G401 (cell line): ENCODE measurements around the gene CMIP. TPM values are rescaled to one million over a fixed set of nuclear protein-coding genes. Genes with fewer than 3 reads are reported as not detected.
"Not testable (repeated sequence)": the region's sequence is repeated elsewhere in the genome, so short reads cannot be mapped to it uniquely, and the experiment has no call there.

Experiments used
- DNase-seq: peaks from one replicate; pipeline ENCODE4 v3.0.0-alpha.2; 2015; ENCODE audit warnings: low spot score
- in situ Hi-C: cut with HindIII; loops from 2 replicates; pipeline ENCODE4 v1.10.0; 2016; ENCODE audit warnings: low sequenced_read_pairs, mixed read lengths
- total RNA-seq: library from RNA; depleted of rRNA; stranded (reverse); fragments of >200 nt; shearing (Covaris generic); gene quantifications from 2 replicates; pipeline ENCODE4 v1.2.3, GENCODE V29; 2014; rRNA removed

The CMIP gene
- total RNA-seq, result 4.6 and 8.6 TPM in 2 replicates

DNA sequence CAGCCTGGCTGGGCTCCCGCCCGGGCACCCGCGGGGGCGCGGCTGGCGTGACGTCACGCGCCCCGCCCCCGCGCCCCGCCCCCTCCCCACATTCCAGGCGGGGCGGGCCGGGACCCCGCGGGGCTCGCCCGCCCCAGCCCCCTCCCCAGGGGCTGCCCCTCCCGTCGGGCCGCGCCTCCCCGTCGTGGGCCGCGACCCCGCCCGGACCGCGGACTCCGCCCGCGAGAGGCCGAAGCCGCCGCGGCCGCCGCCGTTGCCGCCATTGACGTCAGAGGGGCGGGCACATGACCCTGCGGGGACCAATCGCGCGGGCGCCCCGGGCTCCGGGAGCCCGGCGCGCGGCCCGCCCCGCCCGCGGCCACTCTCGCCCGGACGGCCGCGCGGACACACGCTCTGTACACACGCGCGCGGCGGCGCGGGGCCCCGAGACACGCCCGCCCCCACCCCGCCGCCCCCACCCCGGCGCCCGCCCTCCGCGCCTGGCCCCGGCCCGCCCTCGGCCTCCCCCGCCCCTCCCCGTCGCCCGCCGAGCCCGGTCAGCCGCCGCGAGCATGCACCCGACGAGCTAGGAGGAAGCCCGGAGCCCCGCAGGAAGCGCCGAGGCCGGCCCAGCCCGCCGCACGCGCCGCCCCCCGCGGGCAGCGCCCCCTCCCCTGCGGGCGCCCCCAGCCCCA, at the start of gene CMIP:
Gene CMIP, plus strand, starts transcription at position 361 of the 674 bp plus-strand sequence.
- DNase-seq, result peak; percentile 64
- in situ Hi-C loops, result no loop called here

DNA sequence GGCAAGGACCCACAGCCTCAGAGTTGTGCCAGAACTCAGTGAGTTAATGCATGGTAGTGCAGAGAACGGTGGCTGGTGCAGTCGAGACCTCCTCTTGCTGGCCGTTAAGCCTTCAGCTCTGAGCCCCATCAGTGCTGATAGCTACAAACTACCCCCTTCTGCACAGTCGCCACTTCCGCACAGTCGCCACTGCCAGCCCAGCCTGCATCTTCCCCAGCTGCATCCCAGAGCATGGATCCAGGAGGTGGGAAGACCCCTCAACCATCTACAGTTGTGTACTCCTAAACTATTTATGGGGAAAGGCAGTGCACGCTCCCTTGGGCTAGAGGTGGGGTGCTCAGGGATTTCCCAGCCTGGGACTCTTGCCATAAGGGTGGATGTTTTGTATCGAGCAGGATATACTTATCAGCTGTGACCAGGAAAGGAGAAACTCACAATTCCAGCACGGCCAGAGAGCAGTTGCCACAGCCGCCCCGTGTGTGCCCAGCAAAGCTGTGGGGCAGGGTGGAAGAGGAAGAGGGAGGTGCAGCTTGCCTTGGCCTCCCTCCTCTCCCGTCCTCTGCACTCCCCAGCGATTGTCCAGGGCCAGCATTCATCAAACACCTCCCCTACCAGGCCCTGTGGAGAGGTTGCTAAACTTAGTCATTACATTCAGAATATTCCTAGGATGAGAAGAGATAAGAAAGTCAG, 49.5 kb upstream of the CMIP start:
- in situ Hi-C loops, result loop anchor here (10.0 to 25.0 kb wide), 2 partner anchors 230 to 342 kb away; no protein-coding TSS in a partner anchor
- DNase-seq, result no peak

DNA sequence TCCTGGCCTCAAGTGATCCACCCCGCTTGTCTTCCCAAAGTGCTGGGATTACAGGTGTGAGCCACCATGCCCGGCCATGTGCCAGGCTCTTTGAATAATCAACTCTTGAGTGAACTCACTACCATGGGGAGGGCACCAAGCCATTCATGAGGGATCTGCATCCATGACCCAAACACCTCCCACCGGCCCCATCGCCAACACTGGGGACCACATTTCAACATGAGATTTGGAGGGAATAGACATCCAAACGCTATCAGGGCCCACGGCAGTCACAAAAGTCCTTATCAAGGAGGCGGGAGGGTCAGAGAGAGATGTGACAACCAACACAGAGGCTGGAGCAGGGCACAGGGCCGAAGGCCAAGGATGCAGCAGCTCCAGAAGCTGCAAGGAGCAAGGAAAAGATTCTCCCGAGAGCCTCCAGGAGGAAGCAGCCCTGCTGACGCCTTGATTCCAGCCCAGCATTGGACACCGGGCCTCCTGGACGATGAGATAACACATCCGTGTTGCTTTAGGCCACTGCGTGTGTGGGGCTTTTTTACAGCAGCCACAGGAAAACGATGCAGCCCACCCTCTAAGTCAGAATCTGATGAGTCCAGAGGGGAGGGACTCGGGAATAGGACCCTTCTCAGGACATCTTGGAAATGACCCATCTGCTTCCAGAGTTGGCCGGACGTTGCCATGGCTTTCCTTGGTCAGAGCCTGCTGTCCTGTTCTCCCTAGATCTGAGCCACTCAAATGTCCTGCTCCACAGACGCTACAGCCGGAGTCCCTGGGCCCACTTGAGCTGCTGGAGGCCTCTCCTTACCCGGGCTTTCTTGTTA, 47.3 kb upstream of the CMIP start:
- DNase-seq, result no peak
- in situ Hi-C loops, result loop anchor here (10.0 to 25.0 kb wide), 2 partner anchors 228 to 340 kb away; no protein-coding TSS in a partner anchor

DNA sequence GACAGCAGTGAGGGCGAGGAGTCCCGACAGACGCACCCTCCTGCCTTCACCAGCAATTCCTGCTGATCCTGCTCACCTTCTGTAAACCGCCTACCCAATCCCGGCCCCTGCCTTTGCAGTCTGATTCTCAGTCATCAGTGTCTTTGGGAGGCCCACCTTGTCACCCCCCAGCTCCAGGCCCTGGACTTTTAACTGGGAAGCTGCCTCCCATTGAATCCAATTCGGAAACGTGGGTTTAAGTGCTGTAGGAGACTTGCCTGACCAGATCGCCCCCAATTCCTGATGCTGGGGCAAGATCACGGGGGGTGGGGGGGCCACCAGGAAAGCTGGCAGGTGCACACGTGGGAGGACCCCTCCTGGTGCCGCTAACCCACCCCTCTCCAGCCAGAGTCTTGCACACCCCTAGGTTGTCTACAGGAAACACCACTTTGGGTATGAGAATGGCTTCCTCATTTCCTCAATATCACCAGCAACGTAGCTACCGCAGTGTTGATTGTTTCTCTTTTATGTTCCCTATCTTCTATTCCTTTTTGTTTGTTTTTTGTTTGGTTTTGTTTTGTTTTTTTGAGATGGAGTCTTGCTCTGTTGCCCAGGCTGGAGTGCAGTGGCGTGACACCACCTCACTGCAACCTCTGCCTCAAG, 46.6 kb upstream of the CMIP start:
- DNase-seq, result no peak
- in situ Hi-C loops, result loop anchor here (10.0 to 25.0 kb wide), 2 partner anchors 227 to 339 kb away; no protein-coding TSS in a partner anchor

DNA sequence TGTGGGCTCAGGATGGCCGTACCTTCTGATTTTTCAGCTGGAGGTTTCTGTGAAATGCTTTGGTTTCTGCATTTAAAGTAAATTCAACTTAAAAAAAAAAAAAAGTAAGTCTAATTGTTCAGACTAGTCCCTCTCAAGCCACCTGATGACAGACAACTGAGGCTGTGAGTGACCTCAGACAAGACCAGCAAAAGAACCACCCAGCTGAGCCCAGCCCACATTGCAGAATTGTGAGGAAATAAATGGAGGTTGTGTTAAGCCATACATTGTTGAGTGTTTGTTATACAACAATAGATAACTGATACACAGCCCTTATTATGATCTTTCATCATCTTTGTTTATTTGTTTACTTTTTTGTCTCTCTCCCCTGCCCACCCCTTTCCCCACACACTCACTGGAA, 44.7 kb upstream of the CMIP start:
- no peak for DNase-seq
- in situ Hi-C loops, result loop anchor here (10.0 to 25.0 kb wide), 2 partner anchors 225 to 337 kb away; no protein-coding TSS in a partner anchor

DNA sequence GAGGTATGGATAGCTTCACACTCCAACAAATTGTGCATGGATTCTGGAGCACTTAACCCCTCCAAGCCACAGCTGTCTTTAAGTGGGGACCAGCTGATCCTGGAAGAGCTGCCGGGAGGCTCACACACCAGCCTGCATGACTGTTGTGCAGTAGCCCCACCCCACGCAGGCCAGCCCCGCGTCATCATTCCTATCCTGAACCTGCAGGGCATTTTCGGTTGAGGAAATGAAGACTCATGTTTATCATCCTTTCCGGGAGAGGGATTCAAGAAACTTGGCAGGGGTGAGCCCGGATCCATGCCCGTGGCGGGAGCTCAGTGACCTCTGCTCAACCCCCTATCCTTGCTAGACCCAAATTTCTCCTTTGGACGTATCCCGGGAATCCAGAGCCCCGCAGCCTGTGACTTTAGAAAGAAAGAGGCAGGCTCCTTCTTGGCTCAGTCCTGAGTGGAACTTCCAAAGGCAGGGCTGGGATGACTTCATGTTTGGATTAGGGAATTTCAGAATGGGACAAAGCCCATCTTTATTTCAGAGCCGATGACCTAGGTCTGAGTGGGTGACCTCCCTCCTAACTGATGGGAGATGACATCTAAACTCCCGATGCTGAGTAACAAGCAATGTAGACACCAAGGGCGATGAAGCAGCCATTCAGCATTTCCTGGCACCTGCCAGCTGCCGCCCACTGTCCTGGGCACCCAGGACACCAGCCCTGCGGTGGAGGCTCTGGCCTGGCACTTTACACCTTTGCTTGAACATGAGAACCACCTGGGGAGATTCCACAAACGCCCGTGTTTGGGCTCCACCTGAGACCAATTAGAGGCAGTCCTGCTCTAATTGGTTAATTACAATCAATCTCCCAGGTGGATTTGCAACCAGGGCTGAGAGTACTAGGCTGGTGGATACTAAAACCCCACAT, 43.3 kb upstream of the CMIP start:
- no peak for DNase-seq
- in situ Hi-C loops, result no loop called here

DNA sequence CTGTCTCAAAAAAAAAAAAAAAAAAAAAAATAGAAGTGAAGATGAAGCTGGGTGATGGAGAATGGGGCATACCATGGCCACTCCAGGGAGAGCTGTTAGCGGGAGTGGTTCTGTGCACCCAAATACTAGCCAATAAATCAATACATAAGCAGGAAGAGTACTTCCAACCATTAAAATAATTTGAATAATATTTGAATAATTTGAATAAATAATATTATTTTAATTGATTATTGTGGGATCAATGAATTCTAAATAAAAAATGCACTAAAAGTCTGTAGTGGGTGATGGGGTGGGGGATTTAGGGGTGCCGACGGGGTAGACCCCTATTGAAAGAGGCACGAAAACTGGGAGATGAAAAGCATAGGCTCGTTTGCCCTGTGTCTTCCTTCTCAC, 41.4 kb upstream of the CMIP start:
- in situ Hi-C loops, result no loop called here
- DNase-seq, result no peak

DNA sequence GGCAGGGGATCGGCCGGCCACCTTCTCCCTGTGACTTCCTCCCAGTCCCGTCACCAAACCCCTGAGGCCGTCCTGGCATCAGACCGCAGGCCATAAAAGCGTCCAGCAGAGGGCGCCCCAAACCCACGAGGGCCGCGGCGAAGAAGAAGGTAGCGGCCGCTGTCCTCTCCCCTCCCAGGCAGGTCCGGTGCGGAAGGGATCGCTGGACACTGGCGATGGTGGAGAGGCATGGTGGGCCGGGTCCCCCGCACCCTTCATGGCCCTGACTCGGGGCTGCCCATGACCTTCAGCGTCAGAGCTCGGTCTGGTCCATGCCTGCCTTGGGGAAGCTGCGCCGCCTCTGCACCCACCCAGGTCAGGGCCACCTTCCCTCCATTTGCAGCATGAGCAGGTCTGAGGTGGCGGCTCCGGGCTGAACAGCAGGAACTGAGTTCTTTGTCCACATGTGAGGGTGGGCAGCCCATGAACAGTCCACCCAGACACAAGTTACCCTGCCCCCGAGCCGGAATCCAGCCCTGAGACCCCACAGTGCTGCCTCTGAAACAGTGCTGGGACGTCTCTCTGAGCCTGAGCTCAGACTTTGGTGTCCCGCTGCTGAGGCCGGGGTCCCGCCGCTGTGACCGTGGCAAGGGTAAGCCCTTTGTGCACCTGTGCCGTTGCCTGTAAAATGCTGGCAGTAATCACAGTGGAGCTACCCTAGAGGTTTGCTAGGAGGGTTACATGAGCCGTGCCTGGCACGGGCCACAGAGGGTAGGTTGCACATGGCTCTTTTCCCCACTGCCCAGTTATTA, 40.8 kb upstream of the CMIP start:
- in situ Hi-C loops, result no loop called here
- peak; percentile 73 for DNase-seq

DNA sequence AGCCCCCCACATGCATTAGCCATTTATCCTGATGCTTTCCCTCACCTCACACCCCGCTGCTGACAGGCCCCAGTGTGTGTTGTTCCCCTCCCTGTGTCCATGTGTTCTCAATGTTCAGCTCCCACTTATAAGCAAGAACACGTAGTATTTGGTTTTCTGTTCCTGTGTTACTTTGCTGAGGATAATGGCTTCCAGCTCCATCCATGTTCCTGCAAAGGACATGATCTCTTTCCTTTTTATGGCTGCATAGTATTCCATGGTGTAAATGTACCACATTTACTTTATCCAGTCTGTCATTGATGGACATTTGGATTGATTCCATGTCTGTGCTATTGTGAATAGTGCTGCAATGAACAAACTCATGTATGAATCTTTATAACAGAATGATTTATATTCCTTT, 39.6 kb upstream of the CMIP start:
- in situ Hi-C loops, result not testable (repeated sequence)

DNA sequence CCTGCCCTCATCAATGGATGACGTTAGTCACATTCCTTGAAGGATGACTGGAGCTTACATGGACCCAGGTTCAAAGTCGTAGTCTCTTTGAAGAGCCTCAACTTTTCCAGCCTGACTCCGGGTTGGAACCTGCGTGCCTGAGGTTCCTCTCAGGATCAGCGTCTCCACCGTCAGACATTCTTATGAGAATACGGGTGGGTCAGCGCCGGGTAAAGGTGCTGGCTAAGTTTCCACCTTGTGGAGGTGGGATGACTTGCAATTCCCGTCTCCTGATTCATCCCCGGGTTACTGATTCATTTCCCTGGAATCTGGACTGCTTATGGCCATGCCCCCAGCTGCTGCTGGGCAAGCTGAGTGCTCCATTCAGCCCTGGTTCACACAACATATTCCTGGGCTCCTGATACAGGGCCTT, 38.9 kb upstream of the CMIP start:
- in situ Hi-C loops, result no loop called here
- peak; percentile 21 for DNase-seq

More for the DNA sequence above, 39.6 kb upstream of the CMIP start:
- not testable (repeated sequence) for DNase-seq

DNA sequence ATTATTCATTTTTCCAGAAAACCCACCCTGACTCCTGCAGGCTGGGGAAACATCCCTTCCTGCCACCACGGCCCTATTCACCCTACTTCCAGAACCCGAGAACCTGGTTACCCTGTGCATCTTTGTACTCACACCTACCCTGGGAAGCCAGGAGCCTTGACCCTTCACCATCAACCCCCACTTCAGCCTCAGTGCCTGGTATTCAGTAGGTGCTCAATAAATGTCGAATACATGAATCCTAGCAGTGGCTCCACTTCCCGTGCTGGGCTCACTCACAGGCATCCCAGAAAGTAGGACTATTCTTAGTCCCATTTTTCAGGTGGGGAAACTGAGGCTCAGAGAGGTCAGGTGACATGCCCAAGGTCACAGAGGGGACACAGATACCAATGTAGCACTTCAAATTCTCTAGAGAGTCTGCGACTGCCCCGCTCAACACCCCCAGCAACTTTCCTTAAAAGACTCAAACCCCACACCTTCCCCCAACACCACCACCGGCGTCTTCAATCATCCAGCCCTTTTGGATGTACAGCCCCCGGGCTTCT, 36.1 kb upstream of the CMIP start:
- in situ Hi-C loops, result no loop called here
- no peak for DNase-seq

DNA sequence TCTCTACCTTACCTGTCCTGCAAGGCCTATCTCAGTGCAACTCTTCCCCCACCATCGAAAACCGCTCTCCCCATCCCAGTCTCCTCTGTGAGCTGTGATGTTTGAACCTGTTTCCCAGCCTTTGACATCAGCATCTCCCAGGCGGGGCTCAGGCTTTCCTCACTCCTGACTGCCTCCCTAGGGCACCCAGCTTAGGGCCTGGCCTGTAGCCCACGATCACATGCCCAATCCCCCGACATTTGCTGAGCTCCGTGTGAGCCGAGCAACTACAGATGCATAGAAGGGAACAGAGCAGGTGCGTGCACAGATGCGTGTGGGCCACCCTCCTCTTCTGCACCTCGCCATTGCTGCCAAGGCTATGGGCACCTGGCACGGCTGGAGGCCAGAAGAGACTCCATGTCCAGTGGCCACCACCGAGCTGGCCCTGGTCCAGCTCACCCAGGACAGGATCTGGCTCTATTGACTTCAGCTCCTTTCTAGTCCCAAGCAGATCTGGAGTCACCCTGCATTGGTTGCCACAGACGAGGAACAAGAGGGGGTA, 35.5 kb upstream of the CMIP start:
- in situ Hi-C loops, result no loop called here
- DNase-seq, result no peak

DNA sequence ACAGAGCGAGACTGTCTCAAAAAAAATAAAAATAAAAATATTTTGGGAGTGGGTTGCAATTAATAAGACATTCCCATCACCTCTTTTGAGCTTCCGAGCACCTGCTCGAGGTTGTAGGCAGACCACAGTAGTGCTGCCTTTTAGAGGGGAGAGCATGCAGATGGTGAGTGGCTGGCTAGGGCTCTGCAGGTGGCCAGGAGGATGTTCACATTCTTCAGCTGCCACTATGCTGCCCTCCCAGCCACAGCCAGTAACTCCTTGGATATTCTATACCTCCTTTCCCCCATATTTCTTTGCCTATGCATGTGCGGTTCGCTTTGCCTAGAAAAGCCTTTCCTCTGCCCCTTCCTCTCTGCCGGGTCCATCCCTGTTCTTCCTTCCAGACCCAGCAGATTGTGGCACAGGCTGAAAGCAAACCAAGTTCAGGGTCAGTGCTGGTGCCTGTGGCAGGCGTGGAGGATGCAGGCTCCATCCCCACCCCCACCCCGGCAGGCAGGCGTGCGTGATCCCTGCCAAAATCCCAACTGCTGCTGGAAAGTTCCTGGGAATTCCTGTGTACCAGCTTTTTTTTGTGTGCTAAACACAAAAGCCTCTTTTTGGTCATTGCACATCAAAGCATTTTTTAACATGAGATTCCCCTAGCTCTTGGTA, 33.8 kb upstream of the CMIP start:
- in situ Hi-C loops, result no loop called here
- no peak for DNase-seq

DNA sequence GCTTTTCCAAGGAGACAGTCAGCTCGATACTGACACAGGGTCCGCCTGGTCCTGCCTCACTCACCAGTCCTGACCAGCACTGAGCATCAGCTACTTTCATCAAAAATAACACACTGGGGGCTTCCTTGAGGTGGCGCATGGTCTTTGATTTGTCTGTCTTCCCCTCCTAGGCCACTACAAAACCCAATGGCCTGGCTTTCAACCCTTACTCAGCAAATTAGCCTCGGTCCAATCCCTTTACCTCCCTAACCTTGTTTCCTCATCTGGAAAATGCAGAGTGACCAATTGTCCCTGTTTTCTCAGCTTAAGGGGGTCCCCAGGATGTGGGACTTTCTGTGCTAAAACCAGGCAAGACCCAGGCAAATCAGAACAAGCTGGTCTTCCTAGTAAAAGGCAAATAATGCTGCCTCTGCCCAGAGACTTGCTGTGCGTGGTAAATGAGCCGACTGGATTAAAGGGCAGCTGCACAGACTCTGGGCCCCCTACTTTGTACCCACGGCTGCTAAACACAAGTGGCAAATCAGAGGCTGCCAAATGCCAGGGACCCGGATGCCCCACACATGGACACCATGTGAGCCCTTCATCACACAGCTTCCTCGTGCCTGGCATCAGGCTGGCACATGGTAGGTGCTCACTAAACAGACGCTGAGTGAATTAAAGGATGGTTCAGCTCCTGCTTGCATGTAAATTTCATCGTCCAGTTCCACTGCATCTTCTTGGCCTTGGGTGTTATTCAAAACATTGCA, 31.2 kb upstream of the CMIP start:
- in situ Hi-C loops, result no loop called here
- no peak for DNase-seq

DNA sequence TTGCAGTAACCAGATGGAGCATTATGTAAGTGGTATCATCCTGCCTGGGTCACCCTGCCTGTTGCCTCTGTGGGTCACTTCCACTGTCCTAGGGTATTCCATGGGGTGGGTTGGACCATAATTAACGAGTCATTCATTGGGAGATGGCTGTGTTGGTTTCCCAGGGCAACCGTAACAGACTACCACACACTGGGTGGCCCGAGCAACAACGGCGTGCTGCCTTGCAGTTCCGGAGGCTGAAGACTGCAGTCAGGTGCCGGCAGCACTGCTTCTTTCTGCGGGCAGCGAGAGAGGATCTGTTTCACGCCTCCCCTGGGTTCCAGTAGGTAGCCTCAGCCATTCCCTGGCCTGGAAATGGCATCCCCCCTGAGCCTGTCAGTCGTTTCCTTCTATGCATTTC, 28.9 kb upstream of the CMIP start:
- DNase-seq, result peak; percentile 34
- in situ Hi-C loops, result no loop called here

DNA sequence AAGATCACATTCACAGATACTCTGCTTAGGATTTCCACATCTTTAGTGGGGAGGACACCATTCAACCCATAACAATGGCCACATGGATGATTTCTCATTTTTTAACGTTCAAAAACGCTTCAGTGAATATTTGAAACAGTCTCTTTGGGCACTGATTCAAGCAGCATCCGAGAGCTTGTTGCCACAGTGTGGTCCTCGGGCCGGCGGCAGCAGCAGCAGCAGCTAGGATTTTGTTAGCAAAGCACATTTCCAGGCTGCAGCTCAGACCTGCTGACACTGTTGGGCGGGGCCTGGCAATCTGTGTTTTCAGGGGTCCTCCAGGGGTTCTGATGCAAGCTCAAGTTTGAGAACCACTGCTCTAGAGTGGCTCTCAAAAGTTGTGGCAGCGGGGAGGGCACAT, 27.9 kb upstream of the CMIP start:
- in situ Hi-C loops, result no loop called here

More for the DNA sequence above, 27.9 kb upstream of the CMIP start:
- DNase-seq, result no peak
